Medulla oblongata (tissue), 1 donor: ENCODE measurements around the gene UMAD1.
A peak's percentile ranks its signal among the peaks of the same experiment; 100 is the strongest.

ENCODE experiments used
- DNase-seq: peaks from one replicate; pipeline ENCODE4 v3.0.0-alpha.2; 2015; ENCODE audit errors: extremely low spot score

Gene UMAD1

GRCh38 chr7:7830122-7830878, 189.7 kb downstream of the UMAD1 start:
- no peak for DNase-seq

DNA sequence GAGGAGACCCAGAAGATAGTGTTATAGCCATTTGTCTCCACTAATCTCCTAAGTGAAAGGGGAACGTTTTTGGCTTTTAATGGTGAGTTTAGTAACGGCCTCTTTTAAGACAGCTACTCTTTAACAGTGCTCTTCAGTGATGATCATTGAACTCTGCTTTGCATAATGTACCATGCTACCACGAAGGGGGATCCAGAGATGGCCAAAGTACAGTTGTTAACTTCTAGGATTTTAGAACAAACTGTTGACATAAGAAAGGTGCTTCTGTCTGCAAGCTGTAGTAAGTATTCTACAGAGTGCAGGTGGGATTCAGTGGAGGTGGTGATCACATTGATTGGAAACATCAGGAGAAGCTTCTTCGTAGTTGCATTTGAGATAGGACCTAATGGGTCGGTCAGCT, 192.0 kb downstream of the UMAD1 start:
- no peak for DNase-seq

- DNase-seq: peak; percentile 31
Observed at GRCh38 chr7:7834761-7835160, 194.2 kb downstream of the UMAD1 start.

GRCh38 chr7:7841027-7841426, 200.5 kb downstream of the UMAD1 start:
- DNase-seq: no peak

GRCh38 chr7:7843240-7843639, 202.7 kb downstream of the UMAD1 start:
- DNase-seq: no peak

DNA sequence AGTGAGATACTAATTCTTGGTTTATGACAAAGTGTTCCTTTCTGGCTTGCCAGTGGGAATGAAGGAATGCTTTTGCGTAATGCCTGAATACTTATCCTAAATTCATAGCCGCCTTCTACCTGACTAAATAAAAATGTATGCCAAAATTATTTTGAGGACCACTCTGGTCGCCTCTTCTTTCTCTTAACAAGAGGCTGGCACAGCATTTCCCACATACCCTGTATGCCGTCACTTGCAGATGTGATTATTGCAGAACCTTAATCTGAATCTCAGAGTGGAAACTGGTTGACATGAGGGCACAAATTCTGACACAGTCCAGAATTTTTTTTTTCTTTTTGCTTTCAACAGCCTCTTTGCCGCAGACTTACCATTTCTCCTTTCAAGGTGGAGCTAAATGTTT, 203.4 kb downstream of the UMAD1 start:
- DNase-seq: no peak

DNA sequence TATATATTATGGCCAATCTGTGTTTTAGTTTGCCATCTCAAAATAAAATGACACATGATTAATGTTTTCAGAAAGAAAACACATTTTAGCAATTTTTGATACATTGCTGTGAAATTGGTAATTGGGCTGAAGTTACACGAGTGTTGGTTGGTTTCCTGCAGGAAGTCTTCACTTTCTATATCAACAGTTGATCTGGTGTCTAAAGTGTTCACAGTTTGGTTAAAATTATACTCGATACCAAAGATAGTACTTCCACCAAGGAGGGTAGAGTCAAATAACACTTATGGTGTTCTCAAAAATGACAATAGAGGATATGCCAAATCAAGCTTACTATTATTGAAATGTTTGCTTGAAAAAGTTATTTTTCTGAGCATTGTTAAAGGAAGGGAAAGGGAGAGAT, 207.7 kb downstream of the UMAD1 start:
- no peak for DNase-seq

- no peak for DNase-seq
Observed at GRCh38 chr7:7848892-7849291, 208.3 kb downstream of the UMAD1 start.

DNA sequence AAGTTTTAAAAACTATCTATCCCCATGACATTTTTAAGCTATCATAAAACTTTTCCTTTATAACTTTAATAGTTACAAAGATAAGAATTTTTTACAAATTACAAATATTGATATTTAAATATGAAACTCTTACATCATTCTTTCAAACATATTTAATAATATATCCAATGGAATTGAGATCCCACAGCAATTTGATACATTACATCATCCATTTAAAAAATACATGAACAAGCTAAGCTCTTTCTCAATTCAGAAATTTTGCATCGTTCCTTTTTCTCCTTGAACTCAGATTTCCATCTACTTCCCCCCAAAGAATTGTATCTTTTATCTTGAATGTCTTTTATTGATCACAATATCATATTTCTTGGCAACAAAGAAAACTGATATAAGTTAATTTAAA, 209.6 kb downstream of the UMAD1 start:
- DNase-seq: no peak

DNA sequence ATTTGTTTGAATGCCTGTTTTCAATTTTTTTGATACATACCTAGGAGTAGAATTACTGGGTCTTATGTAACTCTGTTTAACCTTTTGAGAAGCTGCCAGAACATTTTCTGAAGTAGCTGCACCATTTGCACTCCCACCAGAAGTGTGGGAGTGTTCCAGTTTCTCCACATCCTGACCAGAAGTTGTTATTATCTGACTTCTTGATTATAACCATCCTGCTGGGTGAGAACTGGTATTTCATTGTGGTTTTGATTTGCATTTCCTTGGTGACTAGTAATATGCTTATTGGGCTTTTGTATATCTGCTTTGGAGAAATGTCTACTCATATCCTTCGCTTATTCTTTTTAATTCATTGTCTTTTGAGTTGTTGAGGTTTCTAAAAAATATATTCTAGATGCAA, 210.8 kb downstream of the UMAD1 start:
- DNase-seq: no peak

- no peak for DNase-seq
Observed at GRCh38 chr7:7851991-7852390, 211.4 kb downstream of the UMAD1 start.

DNA sequence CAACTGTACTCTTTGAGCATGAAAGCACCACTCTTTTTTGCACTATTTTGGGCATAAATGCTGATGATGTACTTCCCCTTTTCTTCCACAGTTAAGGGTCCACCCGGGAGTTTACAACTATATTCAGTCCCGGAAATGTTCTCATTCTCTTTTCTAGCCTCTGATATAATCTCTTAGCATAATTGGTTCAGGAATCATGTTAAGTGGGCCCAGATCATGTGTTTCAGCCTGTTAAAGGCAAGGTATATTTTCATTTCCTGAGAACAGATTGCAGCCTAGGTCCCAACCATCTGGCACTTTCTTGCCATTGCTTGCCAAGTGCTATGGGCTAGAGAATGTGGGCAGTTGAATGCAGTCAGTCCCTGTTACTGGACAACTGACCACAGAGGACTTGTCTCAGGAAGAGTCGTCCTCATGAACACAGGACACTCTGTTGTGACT, 216.6 kb downstream of the UMAD1 start:
- DNase-seq: peak; percentile 44

DNA sequence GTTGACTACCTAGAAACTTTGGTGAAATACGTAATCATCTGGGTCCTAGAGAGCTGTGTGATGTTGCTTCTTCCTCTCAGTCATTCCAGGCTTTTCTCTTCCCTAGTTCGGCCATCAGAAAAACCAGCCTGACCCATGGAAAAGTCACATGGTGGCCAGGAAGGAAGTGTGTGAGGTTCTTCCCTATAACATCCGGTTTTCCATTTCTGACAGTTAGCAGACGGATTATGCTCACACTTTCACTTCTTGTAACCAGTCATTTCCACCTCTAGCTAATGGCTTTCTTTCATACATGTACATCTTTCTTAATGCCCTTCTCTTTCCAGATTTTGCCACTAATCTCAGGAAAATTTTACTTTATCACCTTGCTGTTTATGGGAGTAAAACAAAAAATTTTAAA, 218.0 kb downstream of the UMAD1 start:
- peak; percentile 34 for DNase-seq

GRCh38 chr7:7859411-7859810, 218.9 kb downstream of the UMAD1 start:
- no peak for DNase-seq

- DNase-seq: no peak
Observed at GRCh38 chr7:7861211-7861633, 220.7 kb downstream of the UMAD1 start.

GRCh38 chr7:7862393-7862792, 221.8 kb downstream of the UMAD1 start:
- DNase-seq: no peak

GRCh38 chr7:7867846-7868571, 227.5 kb downstream of the UMAD1 start:
- peak; percentile 72 for DNase-seq

DNA sequence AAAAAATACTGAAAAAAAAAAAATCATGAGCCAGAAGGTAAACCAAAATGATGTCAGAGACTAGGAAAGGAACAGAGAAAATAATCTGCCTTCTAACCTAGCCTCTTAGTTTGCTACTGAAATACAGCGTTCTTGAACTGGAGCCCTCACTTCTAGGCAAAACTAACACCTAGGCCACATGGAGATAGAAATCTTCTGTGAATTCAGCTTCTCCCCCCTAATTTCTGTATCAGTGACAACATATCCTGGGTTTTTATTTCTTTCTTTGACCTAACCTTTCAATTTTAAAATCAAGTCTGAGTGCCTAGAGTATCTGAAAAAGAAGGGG, 228.0 kb downstream of the UMAD1 start:
- DNase-seq: no peak

- no peak for DNase-seq
Observed at GRCh38 chr7:7869036-7869435, 228.5 kb downstream of the UMAD1 start.

- DNase-seq: no peak
Observed at GRCh38 chr7:7869651-7870050, 229.1 kb downstream of the UMAD1 start.

DNA sequence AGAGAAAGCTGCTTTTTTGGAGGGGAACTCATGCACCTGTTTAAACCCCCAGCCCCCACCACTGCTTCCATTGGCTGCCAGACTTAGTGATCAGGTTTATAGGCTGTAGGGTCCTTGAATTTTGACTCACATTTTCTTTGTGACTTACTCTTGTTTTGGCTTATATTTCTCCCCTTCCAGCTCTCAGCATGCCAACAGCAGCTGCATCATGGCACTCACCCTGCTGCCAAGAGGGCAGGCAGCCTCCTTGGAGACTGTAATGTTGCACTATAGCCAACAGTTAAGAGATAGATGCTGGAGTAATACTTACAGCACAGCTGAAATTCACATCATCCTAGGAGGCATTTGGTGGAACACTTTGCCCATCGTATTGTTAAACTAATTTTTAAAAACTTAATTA, 230.0 kb downstream of the UMAD1 start:
- no peak for DNase-seq

GRCh38 chr7:7876419-7876818, 235.9 kb downstream of the UMAD1 start:
- DNase-seq: no peak

- DNase-seq: no peak
Observed at GRCh38 chr7:7881581-7881980, 241.0 kb downstream of the UMAD1 start.

- DNase-seq: no peak
Observed at GRCh38 chr7:7882888-7883287, 242.3 kb downstream of the UMAD1 start.
